Renal pelvis (tissue), 4 donors: Measurements from ENCODE around the gene TBX10. TPM values are rescaled to one million over a fixed set of nuclear protein-coding genes. Genes with fewer than 3 reads are reported as not detected.
"Not testable (repeated sequence)": the region's sequence is repeated elsewhere in the genome, so short reads cannot be mapped to it uniquely, and the experiment has no call there.

ENCODE experiments used
- DNase-seq: peaks from one replicate; pipeline ENCODE4 v3.0.0-alpha.2; 2013
- polyA plus RNA-seq, 3 donors: library from polyadenylated mRNA; unstranded; fragments of 120-200 nt; gene quantifications; one replicate each; pipeline ENCODE4 v1.2.1, GENCODE V29; 2013; ENCODE audit not compliant: insufficient read length in 3 of 3

The TBX10 gene
- polyA plus RNA-seq, 3 donors: 0.15 TPM; not detected in 2

DNA sequence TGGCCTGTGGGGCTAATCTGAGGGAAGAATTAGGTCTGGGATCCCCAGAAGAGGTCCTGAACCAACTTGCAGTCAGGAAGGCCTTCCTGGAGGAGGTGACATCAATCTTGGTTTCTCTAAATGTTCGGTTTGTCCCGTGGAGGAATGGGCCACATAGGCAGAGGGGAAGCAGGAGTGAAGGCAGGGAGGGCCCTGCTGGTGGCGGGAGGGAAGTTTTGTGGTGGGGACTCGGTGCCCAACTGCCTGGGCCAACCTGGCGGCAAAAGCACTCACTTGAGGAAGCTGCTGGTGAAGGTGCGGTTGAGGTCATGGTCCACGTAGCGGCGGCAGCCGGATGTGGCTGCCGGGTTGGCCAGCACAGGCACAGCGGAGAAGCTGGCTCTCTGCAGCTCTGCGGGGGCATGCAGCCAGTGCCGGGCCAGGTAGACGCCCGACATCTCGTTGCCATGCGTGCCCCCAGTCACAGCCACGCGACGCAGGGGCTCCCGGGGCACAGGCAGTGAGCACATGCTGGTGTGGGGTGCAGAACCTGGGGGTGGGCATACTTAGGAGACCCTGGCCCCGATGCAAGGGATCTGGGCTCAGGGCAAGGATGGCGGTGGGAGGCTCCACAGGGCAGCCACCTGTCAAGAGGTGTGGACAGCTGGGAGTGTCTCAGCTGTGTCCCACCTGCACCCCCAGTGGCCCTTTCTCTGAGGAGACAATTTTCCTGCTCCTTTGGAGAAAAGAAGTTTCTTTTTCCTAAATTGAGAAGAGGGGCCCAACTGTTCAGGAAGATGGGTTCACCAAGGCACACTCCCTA, 7.2 kb upstream of the TBX10 start:
- no peak for DNase-seq

DNA sequence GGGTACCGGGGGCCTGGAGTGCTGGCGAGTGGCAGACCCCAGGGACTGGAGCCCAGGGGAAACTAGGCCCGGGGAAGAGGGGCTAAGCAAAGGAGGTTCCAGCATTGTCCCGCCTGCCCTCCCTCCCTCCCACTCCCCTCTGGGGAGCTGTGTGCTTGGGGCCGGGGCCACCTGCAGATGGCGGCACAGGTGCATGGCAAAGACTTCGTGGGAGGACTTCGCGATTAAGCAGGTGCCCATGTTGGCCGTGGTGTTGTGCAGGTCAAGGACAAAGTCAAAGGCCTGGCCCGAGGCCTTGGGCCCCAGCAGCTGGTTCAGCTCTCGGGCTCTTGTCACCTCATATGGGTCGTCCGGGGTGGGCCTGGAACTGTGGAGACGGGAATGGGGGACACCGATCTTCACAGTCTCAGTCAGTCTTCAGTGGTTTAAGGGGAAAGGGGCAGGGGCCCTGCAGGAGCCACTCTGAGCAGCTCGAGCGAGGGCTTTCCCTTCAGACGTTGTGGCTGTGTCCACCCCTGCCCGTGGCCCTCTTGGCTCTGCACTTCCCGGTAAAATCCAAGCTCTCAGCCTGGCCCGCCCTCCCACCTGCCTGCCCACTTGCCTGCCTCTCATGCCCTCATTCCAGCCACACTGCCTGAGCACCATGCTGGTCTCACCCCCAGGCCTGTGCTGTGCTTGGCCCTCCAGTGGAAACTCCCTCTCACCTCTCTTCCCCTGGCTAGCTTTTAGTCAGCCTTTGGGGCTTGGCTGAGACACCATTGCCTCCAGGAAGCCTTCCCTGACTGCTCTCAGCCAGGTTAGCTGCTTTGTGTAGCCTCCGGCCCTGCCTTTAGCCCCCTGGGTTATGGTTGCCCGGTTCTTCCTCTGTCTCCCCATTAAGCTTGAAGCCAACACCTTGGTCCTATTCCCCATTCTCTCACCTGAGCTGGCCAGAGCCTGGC, 6.2 kb upstream of the TBX10 start:
- DNase-seq: no peak

GRCh38 chr11:67644472-67645418, 5.2 kb upstream of the TBX10 start:
- DNase-seq: no peak

- DNase-seq: no peak
Measured at GRCh38 chr11:67644042-67644441, 4.5 kb upstream of the TBX10 start.

- no peak for DNase-seq
Measured at GRCh38 chr11:67642173-67643120, 2.9 kb upstream of the TBX10 start.

DNA sequence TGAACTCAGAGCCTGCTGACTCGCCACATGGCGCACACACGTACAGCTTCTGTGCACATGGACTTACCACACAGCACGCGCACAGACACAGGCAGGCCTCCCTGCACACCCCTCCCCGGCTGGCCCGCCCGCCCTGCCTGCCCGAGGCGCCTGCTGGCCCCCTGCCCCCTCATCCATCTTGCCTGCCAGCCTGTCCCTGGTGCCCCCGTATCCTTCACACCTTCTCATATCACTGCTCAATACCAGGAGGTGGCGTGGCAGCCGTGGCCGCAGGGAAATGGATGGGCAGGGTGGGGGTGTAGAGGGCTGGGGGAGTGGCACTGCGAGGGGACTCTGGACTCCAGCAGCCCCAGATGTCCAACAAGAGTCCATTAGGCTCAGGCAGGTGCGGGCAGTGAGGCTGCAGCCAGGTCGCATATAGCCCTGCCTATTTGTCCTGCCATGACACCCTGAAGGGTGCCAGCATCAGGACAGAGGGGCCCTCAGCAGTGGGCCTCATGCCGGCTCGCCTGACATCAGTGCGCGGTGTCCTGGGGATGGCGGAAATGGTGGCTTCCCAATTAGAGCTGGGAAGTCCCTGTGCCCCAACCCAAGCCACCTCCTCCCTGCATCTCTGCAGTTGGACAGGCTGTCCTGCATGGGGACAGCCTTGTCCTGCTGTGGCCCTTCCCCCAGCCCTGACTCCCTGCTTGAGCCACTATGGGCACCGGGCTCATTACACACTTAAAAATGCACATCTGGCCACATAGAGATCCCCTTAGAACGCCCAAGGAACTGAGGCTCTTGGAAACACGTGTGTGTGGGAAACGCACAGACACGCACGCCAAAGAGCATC, 2.0 kb upstream of the TBX10 start:
- no peak for DNase-seq

GRCh38 chr11:67640758-67641337, 1.3 kb upstream of the TBX10 start:
- DNase-seq: no peak

DNA sequence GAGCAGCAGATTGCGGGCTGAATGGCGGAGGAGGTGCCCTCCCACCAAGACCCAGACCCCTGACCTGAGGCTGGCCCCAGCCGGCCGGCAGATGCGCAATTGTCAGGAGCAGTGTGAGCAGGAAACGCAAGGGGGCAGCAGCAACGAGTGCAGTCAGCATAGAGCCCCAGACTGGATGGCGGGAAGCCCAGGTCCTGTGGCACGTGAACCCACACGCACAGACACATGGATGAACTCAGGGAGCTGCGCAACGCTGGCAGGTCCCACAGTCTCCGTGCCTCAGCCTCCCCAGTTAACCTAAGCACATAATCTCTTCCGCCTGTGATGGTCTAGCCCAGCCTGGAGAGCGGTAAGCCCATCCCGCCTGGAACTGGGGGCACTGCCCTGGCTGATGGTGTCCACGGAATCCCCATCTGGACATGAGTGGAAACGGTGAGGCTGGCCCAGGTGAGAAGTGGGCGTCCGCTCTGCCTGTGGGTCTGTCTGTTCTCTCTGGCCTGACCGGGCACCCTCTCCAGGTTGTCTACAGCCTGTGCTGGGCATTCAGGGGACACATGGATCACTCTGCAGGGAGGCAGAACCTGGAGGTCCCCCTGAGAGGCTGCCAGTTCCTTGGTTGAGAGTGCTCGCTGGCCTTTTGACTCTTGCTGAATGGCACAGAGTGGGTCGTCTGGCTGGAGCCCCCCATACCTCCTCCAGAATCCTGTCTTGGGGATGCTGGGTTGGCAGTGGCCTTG, 626 bp upstream of the TBX10 start:
- no peak for DNase-seq

- DNase-seq: no peak
Measured at GRCh38 chr11:67638535-67639437, 777 bp downstream of the TBX10 start.

DNA sequence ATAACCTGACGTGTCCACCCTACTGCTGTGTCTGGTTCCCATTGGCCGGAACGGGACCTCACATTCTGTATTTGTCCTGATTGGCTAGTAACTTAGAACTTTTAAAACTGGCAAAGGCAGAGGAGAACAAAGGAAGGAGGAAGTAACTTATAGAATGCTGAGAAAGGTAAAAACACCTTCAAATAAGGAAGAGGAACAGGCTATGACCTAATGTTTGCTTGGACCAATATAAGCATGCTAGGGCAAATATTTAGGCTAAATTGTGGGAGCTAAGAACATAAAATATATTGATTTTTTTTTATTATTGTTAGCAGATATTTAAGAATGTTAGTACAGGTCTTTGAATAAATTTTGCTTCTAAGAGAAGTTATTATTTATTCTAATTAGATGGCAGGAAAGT, 2.1 kb downstream of the TBX10 start:
- DNase-seq: not testable (repeated sequence)

GRCh38 chr11:67636962-67637361, 2.6 kb downstream of the TBX10 start:
- DNase-seq: no peak

- DNase-seq: no peak
Measured at GRCh38 chr11:67635231-67635521, 4.4 kb downstream of the TBX10 start.

- DNase-seq: no peak
Measured at GRCh38 chr11:67634366-67635230, 5.0 kb downstream of the TBX10 start.

GRCh38 chr11:67633758-67634365, 5.7 kb downstream of the TBX10 start:
- no peak for DNase-seq

- DNase-seq: no peak
Measured at GRCh38 chr11:67632982-67633755, 6.4 kb downstream of the TBX10 start.
